Measurements from ENCODE around the gene YRDC.

YRDC gene

DNA sequence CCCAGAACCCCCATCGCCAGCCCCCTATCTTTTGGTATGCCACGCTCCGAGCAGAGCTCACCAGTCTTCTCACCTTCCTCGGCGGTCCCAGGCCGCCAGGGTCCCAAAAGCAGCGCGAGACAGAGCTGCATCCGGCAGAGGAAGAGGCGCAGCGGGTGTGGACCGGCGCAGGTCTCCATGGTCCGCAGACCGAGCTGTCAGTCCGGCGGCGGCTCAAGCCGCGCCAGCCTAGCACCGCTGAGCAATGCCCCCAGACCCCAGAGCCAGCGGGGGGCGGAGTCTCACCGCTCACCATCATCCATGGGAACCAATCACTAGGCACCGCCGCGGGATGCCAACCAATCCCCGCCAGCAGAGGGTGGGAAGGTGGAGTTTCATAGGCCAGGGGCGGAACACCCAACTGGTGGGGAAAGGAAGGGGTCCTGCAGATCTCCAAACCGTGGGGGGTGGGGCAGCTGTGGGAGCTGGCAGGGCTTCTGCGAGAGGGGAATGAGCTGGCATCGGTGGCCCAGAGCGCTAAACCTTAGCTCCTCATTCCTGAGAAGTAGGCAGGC is 43.0 kb downstream of the YRDC start, which contains the start of gene EPHA10:
Gene EPHA10 (minus strand): TSS at position 233 of the 554 bp plus-strand sequence. CDS start 54 bp downstream, at position 179.
- DNase-seq, result no peak

DNA sequence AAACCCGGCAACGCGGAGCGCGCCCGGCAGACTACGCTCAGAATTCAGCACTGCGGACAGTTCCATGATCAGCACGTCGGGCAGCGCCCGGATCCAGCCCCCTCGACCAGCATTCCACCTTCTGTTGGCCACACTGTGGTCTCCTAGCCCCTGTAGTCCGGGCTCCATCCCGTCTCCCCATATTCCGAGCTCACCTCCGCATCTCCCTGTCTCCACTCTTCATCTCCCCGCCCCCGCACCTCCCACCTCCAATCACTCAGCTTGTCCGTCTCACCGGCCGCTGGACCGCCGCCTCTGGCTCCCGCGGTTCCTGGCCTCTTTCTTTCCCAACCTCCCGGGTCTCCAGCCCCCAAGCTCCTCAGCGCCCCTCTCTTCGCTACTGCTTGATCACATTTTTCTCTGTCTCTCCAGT is 43.6 kb downstream of the YRDC start:
- peak; percentile 47 for DNase-seq

DNA sequence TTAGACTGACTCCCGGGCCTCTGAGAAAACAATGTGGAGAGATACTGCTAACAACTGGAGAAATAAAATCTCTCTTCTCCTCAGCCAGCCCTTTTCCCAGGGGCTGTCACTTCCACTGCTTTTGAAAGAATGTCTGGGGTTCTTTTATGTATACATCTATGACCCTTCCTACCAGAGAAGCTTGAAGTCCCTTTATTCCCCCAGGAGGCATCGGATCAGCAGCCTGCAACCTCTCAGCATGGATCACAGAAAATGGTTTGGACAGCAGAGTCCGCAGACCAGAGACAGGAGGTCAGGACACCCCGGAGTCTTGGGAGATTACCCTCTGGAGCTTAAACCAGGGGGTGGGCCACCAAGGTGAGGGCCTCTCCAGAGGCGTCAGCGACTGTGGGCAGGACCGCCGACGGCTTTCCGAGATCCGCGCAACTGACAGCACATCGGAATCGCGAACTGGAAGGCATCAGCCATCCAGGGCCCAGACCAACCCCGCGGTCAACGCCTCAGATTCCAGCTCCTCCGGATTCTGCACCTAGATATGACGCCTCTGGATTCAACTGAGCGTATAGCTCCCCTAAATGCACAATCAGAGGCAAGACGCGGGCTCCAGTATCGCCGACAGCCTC is 44.1 kb downstream of the YRDC start:
- no peak for DNase-seq

DNA sequence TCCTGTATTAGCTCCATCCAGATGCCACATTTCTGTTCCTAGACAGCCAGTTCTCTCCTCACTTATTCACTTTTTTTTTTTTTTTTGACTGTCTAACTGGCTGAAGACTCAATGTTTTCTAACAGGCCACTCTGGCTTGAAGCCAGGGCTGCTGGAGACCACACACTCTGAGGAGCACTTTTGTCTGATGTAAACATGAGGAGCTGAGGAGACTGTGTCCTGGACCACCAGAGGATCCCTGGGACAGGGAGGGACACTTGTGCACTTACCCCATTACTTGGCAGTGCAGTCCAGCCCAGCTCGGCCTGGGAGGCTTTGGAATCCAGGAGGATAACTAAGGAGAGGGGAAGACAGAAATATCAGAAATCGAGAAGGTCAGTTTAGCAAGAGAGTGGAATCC is 45.5 kb downstream of the YRDC start:
- no peak for DNase-seq

DNA sequence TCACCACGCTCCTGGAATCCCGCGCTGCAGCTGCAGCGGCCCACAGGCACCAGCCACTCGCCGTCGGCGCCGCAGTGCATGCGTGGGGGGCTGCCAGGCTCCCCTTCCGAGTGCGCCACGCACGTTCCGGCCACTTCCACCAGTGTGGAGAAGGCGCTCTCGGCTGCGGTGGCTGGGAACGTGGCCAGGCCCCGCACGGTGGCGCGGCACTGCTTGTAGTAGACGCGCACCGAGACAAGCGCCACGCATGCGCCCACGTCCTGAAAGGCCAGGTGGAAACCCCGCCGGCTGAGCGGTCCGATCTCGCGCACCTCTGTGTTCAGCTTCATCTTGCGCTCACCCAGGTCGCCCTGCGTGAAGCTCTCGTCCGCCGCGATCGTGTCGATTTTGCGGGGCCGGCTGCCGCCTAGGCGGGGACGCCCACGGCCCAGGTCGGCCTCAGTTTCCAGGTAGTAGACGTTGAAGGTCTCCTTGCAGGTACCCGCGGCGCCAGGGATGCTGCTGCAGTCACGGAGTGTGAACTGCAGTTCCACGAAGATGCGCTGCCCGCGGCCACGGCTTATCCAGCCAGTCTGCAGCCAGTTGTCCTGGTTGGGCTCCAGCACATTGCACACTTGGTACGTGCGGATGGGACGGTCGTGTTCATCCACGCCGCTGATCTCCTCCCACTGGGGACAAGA is 46.5 kb downstream of the YRDC start:
- DNase-seq, result no peak

DNA sequence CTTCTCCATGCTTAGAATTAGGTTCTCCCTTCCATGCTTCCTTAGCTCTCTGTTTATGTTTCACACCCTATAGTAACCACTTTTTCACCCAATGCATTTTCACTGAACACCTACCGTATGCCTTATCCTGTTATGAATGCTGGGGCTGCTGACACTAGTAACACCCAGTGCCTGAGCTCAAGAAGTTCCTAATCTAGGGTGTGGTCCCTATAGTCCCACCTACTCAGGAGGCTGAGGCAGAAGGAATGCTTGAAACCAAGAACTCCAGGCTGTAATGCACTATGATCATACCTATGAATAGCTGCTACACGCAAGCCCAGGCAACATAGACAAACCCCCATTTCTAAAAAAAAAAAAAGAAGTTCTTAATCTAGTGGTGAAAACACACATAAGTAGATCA is 48.6 kb downstream of the YRDC start:
- no peak for DNase-seq

DNA sequence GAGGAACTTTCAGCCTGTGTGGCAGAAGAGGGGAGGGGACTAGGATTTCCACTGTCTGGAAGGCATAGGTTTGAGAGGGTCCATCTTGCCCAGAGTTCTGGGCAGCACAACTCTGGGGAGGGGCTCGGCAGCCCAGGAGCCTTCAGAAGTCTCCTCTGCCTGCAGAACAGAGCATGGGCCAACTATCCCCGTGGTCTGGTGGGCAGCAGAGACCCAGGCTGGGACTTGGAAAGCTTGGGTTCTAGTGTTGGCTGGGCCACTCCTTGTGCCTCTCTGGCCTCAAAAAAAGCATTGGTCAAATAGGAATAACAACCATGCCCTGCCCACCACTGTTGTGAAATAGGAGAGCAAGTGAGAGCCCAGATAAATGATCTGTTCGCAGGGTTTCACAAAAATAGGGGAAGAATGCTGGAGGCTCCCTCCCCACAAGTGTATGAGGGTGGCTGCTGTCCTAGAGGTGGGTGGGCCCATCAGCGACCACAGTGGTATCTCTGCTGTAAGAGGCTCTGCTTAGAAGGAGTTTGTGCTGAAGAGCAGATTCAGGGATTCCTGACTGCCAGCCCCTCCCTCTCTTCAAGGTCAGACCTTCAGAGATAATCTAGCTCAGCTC is 52.0 kb downstream of the YRDC start:
- no peak for DNase-seq

DNA sequence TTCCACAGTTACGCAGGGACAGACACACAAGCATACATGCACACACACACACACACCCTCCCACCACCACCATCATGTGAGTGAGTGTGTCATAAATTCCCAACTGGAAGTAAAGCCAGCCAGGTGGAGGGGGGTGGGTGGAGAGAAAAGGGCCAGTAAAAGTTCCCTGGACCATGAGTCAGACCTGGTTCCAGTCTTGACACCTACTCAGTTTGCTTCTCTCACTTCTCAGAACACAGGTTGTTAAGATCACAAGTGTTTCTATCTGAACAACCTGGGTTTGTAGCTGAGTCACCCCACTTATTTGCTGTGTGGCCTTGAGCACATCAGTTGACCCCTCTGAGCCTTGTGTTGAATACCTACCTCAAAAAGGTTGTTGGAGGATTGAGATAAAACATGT is 52.7 kb downstream of the YRDC start:
- no peak for DNase-seq

DNA sequence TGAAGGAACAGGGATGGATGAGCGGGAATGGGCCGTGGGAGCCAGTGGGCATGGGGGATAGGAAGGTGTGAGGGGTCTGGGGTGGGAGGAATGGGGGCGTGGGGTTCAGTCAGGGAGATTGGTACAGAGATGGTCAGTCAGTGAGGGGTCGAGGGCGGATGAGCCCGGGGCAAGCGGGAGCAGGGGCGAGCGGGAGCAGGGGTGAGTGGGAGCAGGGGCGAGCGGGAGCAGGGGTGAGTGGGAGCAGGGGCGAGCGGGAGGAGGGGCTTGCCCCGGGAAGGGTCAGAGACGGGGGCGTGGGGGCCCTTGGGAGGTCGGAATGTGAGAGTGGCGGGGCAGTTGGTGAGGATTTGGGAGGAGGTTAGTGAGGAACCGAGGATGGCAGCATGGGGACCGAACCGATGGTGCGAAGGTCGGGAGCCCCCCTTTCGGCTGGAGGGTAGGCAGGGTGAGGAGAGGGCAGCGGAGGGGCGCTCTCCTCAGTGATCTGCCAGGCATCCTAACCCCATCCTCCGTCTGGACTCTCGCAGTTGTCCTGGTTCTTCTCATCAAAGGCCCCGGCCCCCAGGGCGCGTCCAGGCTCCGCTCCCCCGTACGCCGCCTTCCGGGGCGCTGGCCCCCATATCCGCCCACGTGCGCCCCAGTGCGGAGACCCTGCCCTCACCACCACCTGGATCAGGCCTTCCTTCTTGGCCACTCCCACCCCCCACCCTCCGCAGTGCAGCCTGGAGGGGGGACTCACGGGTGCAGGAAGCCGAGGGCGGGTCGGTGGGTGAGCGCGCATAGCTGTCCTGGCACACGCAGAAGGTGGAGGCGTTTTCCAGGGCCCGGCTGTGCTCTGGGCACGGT is 54.3 kb downstream of the YRDC start:
- no peak for DNase-seq

All from fibroblast of skin of right biceps (primary cell).